Activated CD4-positive, alpha-beta T cell treated with anti-CD3 and anti-CD28 coated beads, Interleukin-2, amount 50 U/mL, for 4 hours (primary cell): ENCODE measurements around the gene RHOF.

Experiments used
- DNase-seq, 2 experiments: peaks; one replicate each; pipeline ENCODE4 v3.0.0-alpha.2; 2020

Gene RHOF

GRCh38 chr12:121817648-121818043 is 24.2 kb upstream of the RHOF start:
- no peak for DNase-seq

GRCh38 chr12:121816925-121817647 is 23.6 kb upstream of the RHOF start:
- no peak for DNase-seq

- no peak for DNase-seq
Observed at GRCh38 chr12:121815263-121815662, 21.8 kb upstream of the RHOF start.

GRCh38 chr12:121814429-121815119 is 21.1 kb upstream of the RHOF start:
- DNase-seq, result no peak

- no peak for DNase-seq
Observed at GRCh38 chr12:121813951-121814350, 20.5 kb upstream of the RHOF start.

- DNase-seq, result no peak
Observed at GRCh38 chr12:121812921-121813896, 19.7 kb upstream of the RHOF start.

- DNase-seq, result no peak
Observed at GRCh38 chr12:121812320-121812871, 18.9 kb upstream of the RHOF start.

GRCh38 chr12:121811434-121812319 is 18.2 kb upstream of the RHOF start:
- DNase-seq, result peak; percentile 54

GRCh38 chr12:121810833-121811433 is 17.4 kb upstream of the RHOF start:
- no peak for DNase-seq

- no peak for DNase-seq
Observed at GRCh38 chr12:121810234-121810817, 16.8 kb upstream of the RHOF start.

- no peak for DNase-seq
Observed at GRCh38 chr12:121809712-121810116, 16.2 kb upstream of the RHOF start.

GRCh38 chr12:121808623-121809022 is 15.1 kb upstream of the RHOF start:
- no peak for DNase-seq

- no peak for DNase-seq
Observed at GRCh38 chr12:121807642-121808347, 14.3 kb upstream of the RHOF start.

- DNase-seq, result no peak
Observed at GRCh38 chr12:121806546-121807423, 13.3 kb upstream of the RHOF start.

- no peak for DNase-seq
Observed at GRCh38 chr12:121806009-121806545, 12.6 kb upstream of the RHOF start.

- DNase-seq, result no peak
Observed at GRCh38 chr12:121805171-121806008, 11.9 kb upstream of the RHOF start.

GRCh38 chr12:121804417-121805111 is 11.1 kb upstream of the RHOF start:
- peak in 1 of 2 experiments; percentile 60 for DNase-seq
